ENCODE data around the gene NR3C1.

NR3C1 gene

GRCh38 chr5:143228597-143229293, 174.7 kb downstream of the NR3C1 start:
- DNase-seq = no peak
